Measurements from ENCODE around the gene RASGEF1C.
A peak's percentile ranks its signal among the peaks of the same experiment; 100 is the strongest.

RASGEF1C gene

GRCh38 chr5:180068519-180069090 lies 140.4 kb downstream of the RASGEF1C start:
- TF ChIP-seq CTCF (IDR thresholded peaks at IDR 0.05) = no peak
- H3K4me1 ChIP-seq (ENCODE audit: control insufficient read depth in 1 of 2, insufficient read depth in 1 of 2, low read depth in 1 of 2, low read length in 1 of 2) = peaks cover 40 to 49% of the 10 kb centered on the region in 2 experiments
- H3K27ac ChIP-seq = peak overlapping the region; percentile 99
- H3K4me3 ChIP-seq (ENCODE audit: low read depth in 1 of 2, low read length in 1 of 2) = peak overlapping the region in 1 of 2 experiments; percentile 76
- H3K27me3 ChIP-seq = no peaks in the 10 kb centered on the region
- H3K36me3 ChIP-seq = no peaks in the 10 kb centered on the region
- no peaks in the 10 kb centered on the region for H3K9me3 ChIP-seq

DNA sequence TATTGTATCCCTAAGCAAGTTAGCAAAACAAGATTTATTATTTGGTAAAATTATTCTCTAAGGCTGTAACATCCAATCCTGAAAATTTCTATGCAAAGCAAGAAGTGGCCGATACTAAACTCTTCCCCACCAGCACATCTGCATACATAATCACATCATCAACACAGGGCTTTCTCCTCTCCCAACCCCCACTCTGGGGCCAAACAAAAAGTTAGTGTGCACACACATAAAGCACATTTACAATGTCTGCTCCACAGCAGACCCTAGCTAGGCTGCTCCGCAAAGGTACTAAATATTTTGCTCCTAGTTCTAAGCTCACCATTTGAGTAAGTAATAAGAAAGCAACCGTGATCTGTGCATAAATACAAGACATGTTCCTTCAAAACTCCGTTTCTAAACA lies 141.0 kb downstream of the RASGEF1C start:
- Histone ChIP-seq H3K27me3 (no peaks in the 10 kb centered on the region), H3K4me3 (ENCODE audit: low read depth in 1 of 2, low read length in 1 of 2) (peak overlapping the region in 1 of 2 experiments; percentile 76), H3K9me3 (no peaks in the 10 kb centered on the region), H3K36me3 (no peaks in the 10 kb centered on the region), H3K27ac (peak overlapping the region; percentile 99), H3K4me1 (ENCODE audit: control insufficient read depth in 1 of 2, insufficient read depth in 1 of 2, low read depth in 1 of 2, low read length in 1 of 2) (peaks cover 40 to 49% of the 10 kb centered on the region in 2 experiments)
- TF ChIP-seq CTCF (IDR thresholded peaks at IDR 0.05) = no peak

DNA sequence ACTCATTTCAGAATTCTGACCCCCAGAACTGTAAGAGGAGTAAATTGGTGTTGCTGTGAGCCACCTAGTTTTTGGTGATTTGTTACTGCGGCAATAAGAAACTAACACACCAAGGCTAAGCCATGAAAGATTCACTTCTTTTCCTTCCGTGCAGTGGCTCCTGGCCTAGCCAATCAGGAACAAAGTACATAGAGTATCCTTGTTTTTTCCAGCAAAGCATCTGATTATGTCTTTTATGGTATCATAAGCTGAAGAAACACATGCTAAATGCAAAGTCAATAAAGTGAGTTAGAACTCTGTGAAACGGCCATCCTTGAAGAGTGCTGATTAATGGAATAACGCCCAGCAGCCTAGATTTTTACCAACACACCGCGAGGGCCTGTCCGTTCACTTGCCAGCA lies 148.8 kb downstream of the RASGEF1C start:
- Histone ChIP-seq H3K4me1 (ENCODE audit: control insufficient read depth in 1 of 2, insufficient read depth in 1 of 2, low read depth in 1 of 2, low read length in 1 of 2) (peaks cover 7 to 22% of the 10 kb centered on the region in 2 experiments), H3K27ac (peak overlapping the region; percentile 57), H3K27me3 (no peaks in the 10 kb centered on the region), H3K36me3 (peaks cover 6% of the 10 kb centered on the region), H3K9me3 (no peaks in the 10 kb centered on the region), H3K4me3 (ENCODE audit: low read depth in 1 of 2, low read length in 1 of 2) (no peak overlapping the region)
- no peak for TF ChIP-seq CTCF (IDR thresholded peaks at IDR 0.05)

GRCh38 chr5:180059326-180059725 lies 149.7 kb downstream of the RASGEF1C start:
- Histone ChIP-seq H3K27me3 (no peaks in the 10 kb centered on the region), H3K27ac (peak overlapping the region; percentile 57), H3K36me3 (peaks cover 6% of the 10 kb centered on the region), H3K4me3 (ENCODE audit: low read depth in 1 of 2, low read length in 1 of 2) (no peak overlapping the region), H3K9me3 (no peaks in the 10 kb centered on the region), H3K4me1 (ENCODE audit: control insufficient read depth in 1 of 2, insufficient read depth in 1 of 2, low read depth in 1 of 2, low read length in 1 of 2) (peaks cover 7 to 19% of the 10 kb centered on the region in 2 experiments)
- TF ChIP-seq CTCF (IDR thresholded peaks at IDR 0.05) = no peak

DNA sequence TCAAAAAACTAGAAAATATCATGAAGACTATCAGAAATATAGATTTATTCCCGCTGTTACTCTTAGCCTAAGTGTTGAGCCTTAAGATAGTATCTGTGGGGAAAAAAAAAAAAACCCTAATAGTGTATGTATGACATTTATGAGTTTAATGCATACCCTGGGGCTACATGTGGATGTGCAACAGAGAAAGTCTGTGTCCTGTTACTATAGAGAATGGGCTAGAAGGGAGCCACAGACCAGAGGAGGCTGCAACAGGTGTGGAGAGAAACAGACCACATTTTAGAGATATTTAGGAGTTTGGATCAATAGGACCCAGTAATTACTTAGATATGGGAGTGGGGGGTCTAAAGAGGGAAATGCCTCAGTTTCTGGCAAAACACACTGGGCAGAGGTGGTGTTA lies 152.9 kb downstream of the RASGEF1C start:
- Histone ChIP-seq H3K27ac (peak overlapping the region; percentile 46), H3K9me3 (no peaks in the 10 kb centered on the region), H3K4me3 (ENCODE audit: low read depth in 1 of 2, low read length in 1 of 2) (no peak overlapping the region), H3K36me3 (peaks cover 6% of the 10 kb centered on the region), H3K4me1 (ENCODE audit: control insufficient read depth in 1 of 2, insufficient read depth in 1 of 2, low read depth in 1 of 2, low read length in 1 of 2) (peaks cover 7 to 25% of the 10 kb centered on the region in 2 experiments), H3K27me3 (no peaks in the 10 kb centered on the region)
- no peak for TF ChIP-seq CTCF (IDR thresholded peaks at IDR 0.05)
